ENCODE results near the gene KCNK3. TPM values are rescaled to one million over a fixed set of nuclear protein-coding genes. Genes with fewer than 3 reads are reported as not detected.

KCNK3 gene
- total RNA-seq, 4 donors from 2014 or later: 0.76 to 1.6 (median 0.94) TPM

GRCh38 chr2:26706093-26706492 is 13.6 kb downstream of the KCNK3 start:
- Histone ChIP-seq H3K27me3 (no peaks in the 10 kb centered on the region), H3K4me3 (no peak overlapping the region), H3K9me3 (no peaks in the 10 kb centered on the region), H3K27ac (no peak overlapping the region), H3K36me3 (no peaks in the 10 kb centered on the region), H3K4me1 (no peaks in the 10 kb centered on the region)
- TF ChIP-seq POLR2A (IDR thresholded peaks at IDR 0.05) (no peak), CTCF (IDR thresholded peaks at IDR 0.05) (no peak)
- DNase-seq: no peak

GRCh38 chr2:26706616-26707473 is 14.3 kb downstream of the KCNK3 start:
- no peaks in the 10 kb centered on the region for H3K9me3 ChIP-seq
- no peak for TF ChIP-seq CTCF (IDR thresholded peaks at IDR 0.05)
- TF ChIP-seq POLR2A (IDR thresholded peaks at IDR 0.05): no peak
- no peaks in the 10 kb centered on the region for H3K4me1 ChIP-seq
- no peaks in the 10 kb centered on the region for H3K36me3 ChIP-seq
- DNase-seq: no peak
- H3K27ac ChIP-seq: no peak overlapping the region
- no peak overlapping the region for H3K4me3 ChIP-seq
- no peaks in the 10 kb centered on the region for H3K27me3 ChIP-seq

DNA sequence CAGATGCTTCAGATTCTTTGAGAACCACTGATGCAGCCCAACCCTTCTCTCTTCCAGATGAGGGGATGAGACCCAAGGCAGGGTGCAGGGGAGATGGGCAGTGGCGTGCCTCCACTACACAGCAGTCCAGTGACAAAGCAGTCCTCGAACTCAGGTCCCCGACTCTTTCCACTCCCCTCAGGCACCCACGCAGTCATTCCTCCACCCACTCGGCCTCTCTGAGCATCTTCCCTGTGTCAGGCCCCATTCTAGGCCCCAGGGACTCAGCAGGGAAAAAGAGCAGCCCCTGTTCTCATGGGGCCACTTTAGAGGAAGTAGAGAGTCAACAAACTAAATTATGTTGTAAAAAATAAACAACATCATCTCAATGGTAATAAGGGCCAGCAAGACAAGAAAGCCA is 15.2 kb downstream of the KCNK3 start:
- Histone ChIP-seq H3K27ac (no peak overlapping the region), H3K9me3 (no peaks in the 10 kb centered on the region), H3K27me3 (no peaks in the 10 kb centered on the region), H3K4me1 (no peaks in the 10 kb centered on the region), H3K36me3 (no peaks in the 10 kb centered on the region), H3K4me3 (no peak overlapping the region)
- TF ChIP-seq CTCF (IDR thresholded peaks at IDR 0.05) (no peak), POLR2A (IDR thresholded peaks at IDR 0.05) (no peak)
- no peak for DNase-seq

DNA sequence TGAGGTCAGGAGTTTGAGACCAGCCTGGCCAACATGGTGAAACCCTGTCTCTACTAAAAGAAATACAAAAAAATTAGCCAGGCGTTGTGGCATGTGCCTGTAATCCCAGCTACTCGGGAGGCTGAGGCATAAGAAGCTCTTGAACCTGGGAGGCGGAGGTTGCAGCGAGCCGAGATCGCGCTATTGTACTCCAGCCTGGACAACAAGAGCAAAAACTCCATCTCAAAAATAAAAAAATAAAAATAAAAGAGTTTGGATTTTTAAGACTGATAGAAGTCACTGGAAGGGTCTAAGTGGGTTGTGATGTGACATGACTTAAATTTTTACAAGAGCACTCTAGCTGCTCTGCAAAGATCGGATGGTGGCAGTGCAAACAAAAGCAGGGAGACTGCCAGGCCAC is 15.9 kb downstream of the KCNK3 start:
- Histone ChIP-seq H3K4me3 (no peak overlapping the region), H3K36me3 (no peaks in the 10 kb centered on the region), H3K27ac (no peak overlapping the region), H3K4me1 (no peaks in the 10 kb centered on the region), H3K9me3 (no peaks in the 10 kb centered on the region), H3K27me3 (no peaks in the 10 kb centered on the region)
- TF ChIP-seq POLR2A (IDR thresholded peaks at IDR 0.05): no peak
- no peak for TF ChIP-seq CTCF (IDR thresholded peaks at IDR 0.05)
- DNase-seq: no peak

- Histone ChIP-seq H3K27ac (peak overlapping the region in 1 of 4 donors; percentile 35), H3K36me3 (no peaks in the 10 kb centered on the region), H3K27me3 (no peaks in the 10 kb centered on the region), H3K4me1 (no peaks in the 10 kb centered on the region), H3K9me3 (no peaks in the 10 kb centered on the region), H3K4me3 (no peak overlapping the region)
- TF ChIP-seq CTCF (IDR thresholded peaks at IDR 0.05) (no peak), POLR2A (IDR thresholded peaks at IDR 0.05) (no peak)
- no peak for DNase-seq
Observed at GRCh38 chr2:26709323-26710110, 17.0 kb downstream of the KCNK3 start.
